Activated naive CD4-positive, alpha-beta T cell treated with anti-CD3 and anti-CD28 coated beads, Interleukin-2, amount 50 U/mL, for 16 hours (primary cell): ENCODE results near the gene DCLK1.

Source experiments
- DNase-seq: peaks from one replicate; pipeline ENCODE4 v3.0.0-alpha.2; 2020

DCLK1 gene

GRCh38 chr13:35780613-35781012, 350.6 kb downstream of the DCLK1 start:
- DNase-seq = no peak

- no peak for DNase-seq
Observed at GRCh38 chr13:35771898-35772297, 359.3 kb downstream of the DCLK1 start.

- no peak for DNase-seq
Observed at GRCh38 chr13:35770756-35771297, 360.4 kb downstream of the DCLK1 start.

GRCh38 chr13:35769812-35770211, 361.4 kb downstream of the DCLK1 start:
- DNase-seq = no peak

- DNase-seq = no peak
Observed at GRCh38 chr13:35768551-35768950, 362.6 kb downstream of the DCLK1 start.

- no peak for DNase-seq
Observed at GRCh38 chr13:35768073-35768472, 363.1 kb downstream of the DCLK1 start.

GRCh38 chr13:35767256-35767976, 363.8 kb downstream of the DCLK1 start:
- DNase-seq = no peak

- no peak for DNase-seq
Observed at GRCh38 chr13:35766663-35767062, 364.5 kb downstream of the DCLK1 start.

GRCh38 chr13:35765941-35766340, 365.2 kb downstream of the DCLK1 start:
- no peak for DNase-seq

GRCh38 chr13:35765366-35765765, 365.8 kb downstream of the DCLK1 start:
- no peak for DNase-seq

- DNase-seq = no peak
Observed at GRCh38 chr13:35764326-35765015, 366.7 kb downstream of the DCLK1 start.

GRCh38 chr13:35763782-35764123, 367.4 kb downstream of the DCLK1 start:
- no peak for DNase-seq

- no peak for DNase-seq
Observed at GRCh38 chr13:35763060-35763781, 368.0 kb downstream of the DCLK1 start.

GRCh38 chr13:35761440-35762252, 369.5 kb downstream of the DCLK1 start:
- DNase-seq = no peak

- DNase-seq = no peak
Observed at GRCh38 chr13:35760735-35761281, 370.4 kb downstream of the DCLK1 start.

GRCh38 chr13:35747594-35747993, 383.6 kb downstream of the DCLK1 start:
- no peak for DNase-seq

GRCh38 chr13:35744566-35745178, 386.5 kb downstream of the DCLK1 start:
- no peak for DNase-seq

GRCh38 chr13:35744144-35744543, 387.0 kb downstream of the DCLK1 start:
- no peak for DNase-seq

GRCh38 chr13:35743165-35743564, 388.0 kb downstream of the DCLK1 start:
- DNase-seq = no peak

GRCh38 chr13:35741657-35742056, 389.5 kb downstream of the DCLK1 start:
- no peak for DNase-seq

GRCh38 chr13:35736876-35737275, 394.3 kb downstream of the DCLK1 start:
- DNase-seq = no peak

GRCh38 chr13:35733827-35734226, 397.4 kb downstream of the DCLK1 start:
- DNase-seq = no peak
